B cell (primary cell): Measurements from ENCODE around the gene PSAPL1. TPM values are rescaled to one million over a fixed set of nuclear protein-coding genes. Genes with fewer than 3 reads are reported as not detected.

Experiments
- ATAC-seq: fragments of 200-7000 bp; cut with Tn5 transposase; one replicate; pipeline ENCODE4 v1.10.0; 2021; ENCODE audit warnings: low read depth, mild to moderate bottlenecking, moderate number of reproducible peaks, moderate library complexity
- CTCF ChIA-PET: fragments of 350-600 bp; sonication (Branson Sonifier 250); formaldehyde crosslinking; loops from one replicate; lab custom pipeline; 2021; ENCODE audit warnings: antibody characterized with exemption, inconsistent platforms; lab: Charles Lee
- POLR2A ChIA-PET: fragments of 350-600 bp; sonication (Branson Sonifier 250); formaldehyde crosslinking; loops from one replicate; lab custom pipeline; 2021; ENCODE audit warnings: antibody characterized with exemption; lab: Charles Lee
- DNase-seq: peaks from one replicate; pipeline ENCODE4 v3.0.0; 2013
- H2AFZ ChIP-seq: 2 replicates; pipeline ENCODE4 v1.6.1; 2012; ENCODE audit warnings: mild to moderate bottlenecking, low read depth, low read length; ENCODE audit not compliant: insufficient read depth, poor library complexity, severe bottlenecking
- H3K27ac ChIP-seq, 2 donors: 1 replicate in 1 of 2; 2 replicates in 1 of 2; pipeline ENCODE4 v1.5.1; 2012 to 2013; ENCODE audit warnings: low read length in 2 of 2, mild to moderate bottlenecking in 2 of 2, moderate library complexity in 1 of 2
- H3K27me3 ChIP-seq, 4 experiments: fragments of 200-600 bp in 1 of 4; sonication (generic) in 1 of 4; replicated peaks in 1 of 4; 1 replicate in 2 of 4; 2 replicates in 2 of 4; pipeline versions ENCODE4 v1.6.1 to v1.7.0; 2013 to 2016; ENCODE audit warnings: low read length in 3 of 4, mild to moderate bottlenecking in 2 of 4, mixed read lengths in 1 of 4, moderate library complexity in 1 of 4; ENCODE audit not compliant: insufficient read depth in 4 of 4, control insufficient read depth in 3 of 4; ENCODE audit errors: control extremely low read depth in 1 of 4
- H3K36me3 ChIP-seq, 2 experiments: replicated peaks in 1 of 2; 1 replicate in 1 of 2; 2 replicates in 1 of 2; pipeline versions ENCODE4 v1.6.1 to v1.7.1; 2013; ENCODE audit warnings: low read length in 1 of 2; ENCODE audit not compliant: insufficient read depth in 2 of 2, control insufficient read depth in 1 of 2; ENCODE audit errors: control extremely low read depth in 1 of 2, extremely low read depth in 1 of 2
- H3K4me1 ChIP-seq, 2 donors: fragments of 200-600 bp in 1 of 2; sonication (generic) in 1 of 2; 1 replicate in 1 of 2; 2 replicates in 1 of 2; pipeline versions ENCODE4 v1.5.1 to v1.6.1; 2013 to 2017; ENCODE audit warnings: low read length in 2 of 2; ENCODE audit not compliant: control insufficient read depth in 2 of 2, insufficient read depth in 2 of 2
- H3K4me2 ChIP-seq: replicated peaks from 2 replicates; pipeline ENCODE3; 2012; ENCODE audit warnings: mild to moderate bottlenecking, low read depth, low read length; ENCODE audit not compliant: poor library complexity, severe bottlenecking
- H3K4me3 ChIP-seq, 5 experiments: fragments of 200-600 bp in 1 of 5; sonication (generic) in 1 of 5; 1 replicate in 3 of 5; 2 replicates in 2 of 5; pipeline versions ENCODE4 v1.5.1 to v1.7.0; 2011 to 2016; ENCODE audit warnings: low read length in 4 of 5, mild to moderate bottlenecking in 4 of 5, low read depth in 2 of 5, control low read depth in 1 of 5, moderate library complexity in 1 of 5; ENCODE audit not compliant: insufficient read depth in 1 of 5; ENCODE audit errors: control extremely low read depth in 1 of 5, extremely low read depth in 1 of 5
- H3K79me2 ChIP-seq: fragments of 200-600 bp; sonication (generic); one replicate; pipeline ENCODE4 v1.6.0; 2016; ENCODE audit warnings: low read length; ENCODE audit not compliant: control insufficient read depth, insufficient read depth
- H3K9ac ChIP-seq: fragments of 200-600 bp; sonication (generic); 2 replicates; pipeline ENCODE4 v1.6.1; 2017; ENCODE audit warnings: mild to moderate bottlenecking, low read length, moderate library complexity
- H3K9me3 ChIP-seq, 3 donors: one replicate each; pipeline versions ENCODE4 v1.6.1 to v1.7.1; 2013; ENCODE audit warnings: low read length in 2 of 3; ENCODE audit not compliant: control insufficient read depth in 2 of 3, insufficient read depth in 1 of 3; ENCODE audit errors: control extremely low read depth in 1 of 3
- H4K20me1 ChIP-seq: 2 replicates; pipeline ENCODE4 v1.6.0; 2012; ENCODE audit warnings: mild to moderate bottlenecking, low read length; ENCODE audit not compliant: insufficient read depth, control insufficient read depth, poor library complexity, severe bottlenecking
- H3K27ac Mint-ChIP-seq: one replicate; pipeline ENCODE4 v1.8.0; 2021; ENCODE audit warnings: mixed read lengths
- H3K27me3 Mint-ChIP-seq: one replicate; pipeline ENCODE4 v1.8.0; 2021; ENCODE audit warnings: mixed read lengths
- H3K4me1 Mint-ChIP-seq: one replicate; pipeline ENCODE4 v1.8.0; 2021; ENCODE audit warnings: mixed read lengths
- H3K4me3 Mint-ChIP-seq: one replicate; pipeline ENCODE4 v1.8.0; 2021; ENCODE audit warnings: mixed read lengths
- H3K9me3 Mint-ChIP-seq: one replicate; pipeline ENCODE4 v1.8.0; 2022; ENCODE audit warnings: mixed read lengths; ENCODE audit not compliant: insufficient read depth
- CTCF ChIP-seq: fragments of 200-600 bp; IDR thresholded peaks from one replicate; pipeline ENCODE4 v1.8.0; 2022; ENCODE audit warnings: antibody characterized with exemption, mild to moderate bottlenecking
- EZH2 ChIP-seq: IDR thresholded peaks from 2 replicates; pipeline ENCODE4 v1.6.1; 2012; ENCODE audit warnings: borderline replicate concordance, low read depth, mild to moderate bottlenecking, moderate library complexity, low read length; ENCODE audit not compliant: insufficient read depth, poor library complexity, severe bottlenecking
- WGBS: methylation state at CpG from one replicate; pipeline ENCODE4 v1.1.5; 2013; ENCODE audit warnings: missing lambda C conversion rate; ENCODE audit not compliant: insufficient coverage; 5-methylcytosine and 5-hydroxymethylcytosine counted together
- intact Hi-C: fragments of 100-400 bp; cut with micrococcal nuclease; formaldehyde crosslinking; loops from one replicate; pipeline ENCODE4 v1.10.0; 2022
- polyA plus RNA-seq: library from polyadenylated mRNA; depleted of rRNA; stranded (reverse); fragments of >200 nt; gene quantifications from 2 replicates; pipeline ENCODE4 v1.2.3, GENCODE V29; 2012
- total RNA-seq, 2 donors: library from RNA; stranded (reverse); fragments of 120-200 nt in 1 of 2; gene quantifications; 1 replicate in 1 of 2; 2 replicates in 1 of 2; pipeline versions ENCODE4 v1.2.3 to v1.2.4, GENCODE V29; 2013 to 2022

PSAPL1 gene
- total and polyA plus RNA-seq, 2 donors (not counting 1 experiment from before 2014, with no cell fraction given): not detected

DNA sequence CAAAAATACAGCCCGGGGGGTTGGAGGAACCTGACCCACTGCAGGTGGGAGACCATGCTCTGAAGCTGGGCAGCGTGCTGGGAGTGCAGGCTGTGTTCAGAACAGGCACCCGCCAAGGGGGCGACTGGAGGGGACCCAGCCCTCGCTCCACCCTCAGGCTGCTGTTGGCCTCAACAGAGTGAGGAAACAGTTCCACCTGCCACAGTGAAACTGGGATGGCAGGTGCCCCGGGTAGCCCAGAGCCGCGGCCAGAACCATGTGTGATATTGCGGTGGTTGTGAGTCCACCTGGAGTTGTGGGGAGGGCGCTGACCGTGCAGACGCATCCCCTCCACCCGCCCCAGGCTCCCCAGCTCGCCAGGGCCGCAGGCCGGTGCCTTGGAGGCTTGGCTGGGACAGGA lies 45.7 kb upstream of the PSAPL1 start:
- no peaks in the 10 kb centered on the region for H3K9me3 Mint-ChIP-seq
- Histone ChIP-seq H4K20me1 (no peaks in the 10 kb centered on the region), H3K27me3 (no peaks in the 10 kb centered on the region), H3K36me3 (no peaks in the 10 kb centered on the region), H3K4me3 (no peak overlapping the region), H3K4me1 (no peaks in the 10 kb centered on the region), H2AFZ (no peak overlapping the region), H3K79me2 (no peaks in the 10 kb centered on the region), H3K4me2 (no peak overlapping the region), H3K27ac (no peak overlapping the region), H3K9me3 (peaks cover 0 to 4% (median 0%) of the 10 kb centered on the region in 3 donors), H3K9ac (no peak overlapping the region)
- no peak overlapping the region for H3K27ac Mint-ChIP-seq
- no peak for DNase-seq
- POLR2A ChIA-PET: no interaction called here
- no peak overlapping the region for H3K4me3 Mint-ChIP-seq
- WGBS: 92% methylated on average over 16 of the region's 16 CpGs
- TF ChIP-seq EZH2 (no peak), CTCF (no peak)
- CTCF ChIA-PET: no interaction called here
- no peaks in the 10 kb centered on the region for H3K27me3 Mint-ChIP-seq
- ATAC-seq: no peak
- intact Hi-C loops: no loop called here
- no peaks in the 10 kb centered on the region for H3K4me1 Mint-ChIP-seq

- ATAC-seq (no peak), DNase-seq (no peak)
- H4K20me1 ChIP-seq: no peaks in the 10 kb centered on the region
- Mint-ChIP-seq H3K9me3 (no peaks in the 10 kb centered on the region), H3K27ac (no peak overlapping the region), H3K27me3 (no peaks in the 10 kb centered on the region), H3K4me3 (no peak overlapping the region), H3K4me1 (no peaks in the 10 kb centered on the region)
- CTCF ChIA-PET: no interaction called here
- H3K4me1 ChIP-seq: no peaks in the 10 kb centered on the region
- H3K9ac ChIP-seq: no peak overlapping the region
- POLR2A ChIA-PET: no interaction called here
- no peak overlapping the region for H3K27ac ChIP-seq
- no peak overlapping the region for H2AFZ ChIP-seq
- WGBS: 78% methylated on average over 10 of the region's 11 CpGs
- TF ChIP-seq EZH2 (no peak), CTCF (no peak)
- H3K4me2 ChIP-seq: no peak overlapping the region
- no peak overlapping the region for H3K4me3 ChIP-seq
- no peaks in the 10 kb centered on the region for H3K27me3 ChIP-seq
- H3K9me3 ChIP-seq: peaks cover 0 to 4% (median 0%) of the 10 kb centered on the region in 3 donors
- H3K36me3 ChIP-seq: no peaks in the 10 kb centered on the region
- intact Hi-C loops: no loop called here
- no peaks in the 10 kb centered on the region for H3K79me2 ChIP-seq
Measured at GRCh38 chr4:7478665-7479064, 43.9 kb upstream of the PSAPL1 start.
